ENCODE data around the gene WDR1.

WDR1 gene

GRCh38 chr4:10084651-10085358 lies 31.8 kb downstream of the WDR1 start:
- no peak for DNase-seq (ENCODE audit: low read depth)

GRCh38 chr4:10083861-10084641 lies 32.5 kb downstream of the WDR1 start:
- no peak for DNase-seq (ENCODE audit: low read depth)

DNA sequence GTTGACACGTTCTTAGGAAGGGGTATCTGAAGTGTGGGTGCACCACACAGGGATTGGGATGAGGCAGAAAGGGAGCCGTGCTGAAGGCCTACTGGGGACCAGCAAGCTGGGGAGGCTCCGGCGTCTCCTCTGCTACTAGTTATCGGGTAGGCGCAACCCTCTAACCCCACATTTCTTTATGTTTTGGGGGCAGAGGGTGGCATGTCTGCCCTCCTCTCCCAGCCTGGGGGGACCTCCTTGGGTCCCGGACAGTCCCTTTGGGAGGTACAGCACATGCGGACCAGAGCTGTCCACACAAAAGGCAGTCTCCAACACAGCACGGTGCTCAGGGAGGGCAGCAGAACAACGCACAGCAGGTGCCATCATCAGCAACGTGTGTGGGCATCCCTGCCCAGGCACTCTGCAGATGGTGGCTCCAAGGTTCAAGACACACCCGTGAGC lies 33.2 kb downstream of the WDR1 start:
- DNase-seq (ENCODE audit: low read depth) = no peak

DNA sequence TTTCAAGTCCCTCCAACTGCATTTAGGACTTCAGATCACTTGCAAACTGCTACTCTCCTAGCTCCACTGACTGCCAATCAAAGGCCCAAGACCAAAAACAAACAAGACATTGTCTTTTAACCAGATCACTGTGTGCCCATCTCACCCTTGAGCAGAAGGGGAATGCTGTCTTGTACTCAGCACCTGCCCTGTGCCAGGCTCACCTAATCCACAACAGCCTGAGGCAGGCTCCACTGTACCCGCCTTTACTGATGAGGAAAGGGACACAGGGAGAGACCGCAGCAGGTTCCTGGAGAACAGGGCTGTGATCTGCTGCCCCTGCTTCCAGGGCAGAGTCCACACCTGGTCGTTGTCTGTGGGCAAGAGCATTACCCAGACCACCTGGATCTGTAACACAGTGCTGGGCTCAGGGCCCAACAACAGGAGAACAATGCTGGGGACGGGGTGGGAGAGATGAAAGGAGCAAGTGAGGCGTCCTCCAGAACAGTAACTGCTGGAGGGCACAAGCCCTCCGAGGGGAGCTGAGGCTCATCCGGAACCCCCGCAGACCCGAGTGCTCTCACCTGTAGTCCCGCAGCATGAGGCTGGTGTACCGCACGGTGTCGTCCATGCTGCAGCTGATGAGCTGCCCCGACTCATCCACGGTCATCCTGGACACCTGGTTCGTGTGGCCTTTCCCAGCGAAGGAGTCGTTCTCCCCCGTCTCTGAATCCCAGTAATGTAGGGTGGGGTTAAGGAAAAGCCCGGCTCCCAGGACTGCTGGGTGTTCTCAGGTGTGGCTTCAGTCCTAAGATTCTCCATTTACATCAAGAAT lies 33.9 kb downstream of the WDR1 start:
- DNase-seq (ENCODE audit: low read depth) = no peak

DNA sequence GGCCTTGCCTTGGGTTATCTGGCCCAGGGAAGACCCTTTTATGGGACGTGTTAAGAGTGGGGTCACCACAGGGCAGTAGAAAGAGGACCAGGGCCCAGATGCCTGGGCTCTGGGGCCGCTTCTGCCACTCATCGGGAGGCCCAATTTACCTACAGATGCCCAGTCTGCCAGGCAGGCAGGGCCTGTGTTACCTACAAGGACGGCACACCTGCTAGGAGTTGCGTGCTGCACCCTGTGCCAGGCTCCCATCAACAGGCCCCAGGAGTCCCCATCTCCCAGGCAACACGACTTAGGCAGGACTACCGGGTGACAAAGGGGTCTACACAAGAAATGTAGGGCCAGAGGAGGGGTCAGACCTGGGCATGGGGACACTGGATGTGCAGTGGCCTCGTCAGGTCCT lies 34.6 kb downstream of the WDR1 start:
- no peak for DNase-seq (ENCODE audit: low read depth)

- DNase-seq (ENCODE audit: low read depth) = no peak
Observed at GRCh38 chr4:10081218-10081606, 35.4 kb downstream of the WDR1 start.

DNA sequence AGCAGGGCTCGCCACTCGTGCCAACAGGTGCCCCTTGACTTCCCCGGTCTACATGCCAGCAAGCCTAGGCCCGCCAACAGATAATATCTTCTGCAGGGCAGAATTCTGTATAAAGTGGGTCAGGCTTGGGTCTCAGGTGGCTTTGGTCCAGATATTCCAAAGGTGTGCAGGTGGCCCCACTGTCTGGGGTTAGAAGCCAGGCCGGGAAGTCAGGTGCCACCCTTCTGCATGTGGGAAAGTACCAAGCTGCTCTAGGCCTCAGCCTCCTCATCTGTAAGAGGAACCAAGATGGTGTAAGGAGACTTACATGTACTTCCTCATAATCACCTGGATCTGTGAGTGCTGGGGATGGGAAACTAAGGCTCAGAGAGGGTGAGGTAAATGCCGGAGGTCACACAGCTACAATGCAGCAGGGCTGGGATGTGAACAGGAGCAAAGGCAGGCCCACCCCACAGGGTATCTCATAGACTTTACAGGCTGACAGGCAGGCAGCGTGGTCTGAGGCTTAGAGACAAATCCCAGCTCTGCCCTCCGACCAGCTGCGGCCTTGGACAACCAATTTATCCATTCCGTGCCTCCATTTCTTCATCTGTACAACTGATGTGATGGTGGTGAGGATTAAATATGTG lies 35.9 kb downstream of the WDR1 start:
- DNase-seq (ENCODE audit: low read depth) = no peak

DNA sequence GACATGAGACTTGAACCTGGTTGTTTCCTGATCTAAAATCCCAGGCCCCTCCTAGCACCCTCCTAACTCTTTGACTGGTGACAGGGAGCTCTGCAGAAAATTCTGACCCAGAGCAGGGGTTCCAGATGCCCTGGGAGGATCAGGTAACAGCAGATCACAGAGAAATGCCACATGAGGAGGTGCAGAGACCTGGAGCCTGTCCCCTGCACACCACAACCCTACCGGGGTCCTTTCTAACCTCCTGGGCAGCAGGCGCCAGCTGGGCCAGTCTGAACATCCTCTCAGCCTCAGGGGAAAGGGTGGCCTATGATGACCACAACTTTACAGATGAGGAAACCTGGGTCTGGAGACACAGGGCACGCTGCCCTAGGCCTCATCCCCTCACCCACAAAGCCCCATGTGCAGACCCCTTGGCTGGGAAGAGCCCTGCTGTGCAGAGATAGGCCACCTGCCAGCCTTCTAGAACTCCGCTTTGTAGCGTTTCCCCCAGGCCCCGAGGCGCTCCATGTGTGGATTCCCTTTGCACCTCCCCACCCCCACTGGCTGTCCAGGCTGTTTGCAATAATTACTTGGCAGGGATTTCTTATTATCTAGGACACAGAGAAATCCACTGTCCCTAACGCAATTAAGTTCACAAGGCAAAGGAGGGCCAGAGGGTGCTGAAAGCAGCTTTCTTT lies 36.5 kb downstream of the WDR1 start:
- no peak for DNase-seq (ENCODE audit: low read depth)

GRCh38 chr4:10079256-10079655 lies 37.3 kb downstream of the WDR1 start:
- no peak for DNase-seq (ENCODE audit: low read depth)

DNA sequence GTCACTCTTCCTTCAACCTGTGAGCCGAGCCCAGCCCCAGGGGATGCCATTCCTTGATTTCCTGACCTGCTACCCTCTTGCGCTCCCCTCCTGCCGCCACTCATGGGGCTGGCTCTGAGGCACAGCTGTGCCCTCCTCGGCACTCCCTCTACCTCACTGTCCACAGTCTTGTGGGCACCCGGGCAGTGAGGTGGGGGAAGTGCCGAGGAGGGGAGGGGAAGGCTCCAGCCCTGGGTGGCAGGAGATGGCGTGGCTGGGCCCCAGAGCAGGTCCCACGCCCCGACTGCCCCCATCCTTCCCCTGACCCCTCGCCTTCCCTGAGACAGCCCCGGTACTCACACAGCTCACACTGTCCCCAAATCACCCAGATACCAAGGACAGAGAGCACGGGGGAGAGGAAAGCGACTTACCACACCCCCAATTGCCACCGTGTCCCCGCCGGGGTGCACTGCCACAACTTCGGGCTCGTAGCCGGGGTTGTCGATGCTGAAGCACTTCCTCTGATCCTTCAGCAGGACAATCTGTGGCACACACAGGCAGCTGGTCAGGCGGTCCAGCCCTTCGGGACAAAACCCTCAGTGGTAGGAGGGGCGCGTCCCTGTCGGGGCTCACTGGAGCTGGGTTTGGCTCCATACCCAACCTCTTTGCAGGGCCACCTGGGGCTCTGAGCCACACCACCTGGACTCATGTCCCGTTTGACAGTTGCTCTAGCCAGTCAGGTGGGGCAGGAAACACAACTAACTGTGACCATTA lies 37.9 kb downstream of the WDR1 start:
- DNase-seq (ENCODE audit: low read depth) = no peak

- no peak for DNase-seq (ENCODE audit: low read depth)
Observed at GRCh38 chr4:10077483-10078335, 38.9 kb downstream of the WDR1 start.

DNA sequence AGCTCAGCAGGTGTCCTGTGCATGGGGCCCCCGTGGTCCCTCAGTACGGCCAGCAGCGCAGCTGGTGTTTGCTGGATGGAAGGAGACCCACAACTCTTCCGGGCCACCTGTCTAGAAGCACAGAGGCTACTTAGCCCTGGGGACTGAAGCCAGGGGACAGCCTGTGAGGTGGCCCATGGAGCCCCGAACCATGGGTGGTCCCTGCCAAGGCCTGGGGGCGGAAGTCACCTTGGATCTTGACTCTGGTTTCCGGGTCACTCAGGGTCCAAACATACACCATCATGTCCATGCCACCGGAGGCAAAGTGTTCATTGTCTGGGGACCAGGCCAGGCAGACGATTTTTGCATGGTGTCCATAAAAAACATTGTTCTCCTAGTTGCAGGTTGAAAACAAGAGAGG lies 39.5 kb downstream of the WDR1 start:
- no peak for DNase-seq (ENCODE audit: low read depth)

GRCh38 chr4:10075953-10076391 lies 40.6 kb downstream of the WDR1 start:
- DNase-seq (ENCODE audit: low read depth) = no peak

- no peak for DNase-seq (ENCODE audit: low read depth)
Observed at GRCh38 chr4:10075158-10075863, 41.3 kb downstream of the WDR1 start.

- no peak for DNase-seq (ENCODE audit: low read depth)
Observed at GRCh38 chr4:10074767-10075105, 41.9 kb downstream of the WDR1 start.

GRCh38 chr4:10074076-10074766 lies 42.4 kb downstream of the WDR1 start:
- no peak for DNase-seq (ENCODE audit: low read depth)

- no peak for DNase-seq (ENCODE audit: low read depth)
Observed at GRCh38 chr4:10072420-10073017, 44.1 kb downstream of the WDR1 start.

DNA sequence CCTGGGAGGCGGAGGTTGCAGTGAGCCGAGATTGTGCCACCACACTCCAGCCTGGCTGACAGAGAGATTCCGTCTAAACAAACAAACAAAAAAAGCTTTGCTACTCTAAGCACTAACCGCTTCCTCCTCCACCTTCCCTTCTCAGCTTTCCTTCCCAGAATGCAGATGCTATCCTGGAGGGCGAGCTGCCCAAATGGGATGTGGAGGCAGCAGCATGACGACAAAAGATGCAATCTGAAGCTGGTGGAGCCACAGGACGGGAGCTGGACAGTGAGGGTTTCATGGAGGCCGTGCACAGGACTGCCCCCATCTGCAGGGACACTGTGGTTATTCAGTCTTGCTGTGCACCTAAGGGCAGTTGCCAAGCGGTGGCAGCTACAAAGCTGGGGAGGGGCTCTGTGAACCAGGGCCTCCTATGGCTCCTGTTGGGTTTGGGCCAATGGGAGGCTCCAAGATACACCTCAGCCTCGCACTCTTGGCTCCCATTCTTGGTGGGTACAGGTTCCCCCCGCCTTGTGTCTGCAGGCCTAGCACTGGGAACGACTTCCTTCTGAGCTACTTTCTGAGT lies 47.4 kb downstream of the WDR1 start:
- no peak for DNase-seq (ENCODE audit: low read depth)

Measured in stimulated activated CD8-positive, alpha-beta memory T cell treated with anti-CD3 and anti-CD28 coated beads, Interleukin-15, amount 100 ng/mL, for 24 hours (primary cell).